ENCODE data around the gene LENG1. TPM values are rescaled to one million over a fixed set of nuclear protein-coding genes. Genes with fewer than 3 reads are reported as not detected.

Gene LENG1
- total and polyA plus RNA-seq, 9 of the 15 experiments (the other 6 are each of a cell fraction or from before 2014, with no cell fraction given) = 0.30 to 10.5 (median 4.7) TPM

DNA sequence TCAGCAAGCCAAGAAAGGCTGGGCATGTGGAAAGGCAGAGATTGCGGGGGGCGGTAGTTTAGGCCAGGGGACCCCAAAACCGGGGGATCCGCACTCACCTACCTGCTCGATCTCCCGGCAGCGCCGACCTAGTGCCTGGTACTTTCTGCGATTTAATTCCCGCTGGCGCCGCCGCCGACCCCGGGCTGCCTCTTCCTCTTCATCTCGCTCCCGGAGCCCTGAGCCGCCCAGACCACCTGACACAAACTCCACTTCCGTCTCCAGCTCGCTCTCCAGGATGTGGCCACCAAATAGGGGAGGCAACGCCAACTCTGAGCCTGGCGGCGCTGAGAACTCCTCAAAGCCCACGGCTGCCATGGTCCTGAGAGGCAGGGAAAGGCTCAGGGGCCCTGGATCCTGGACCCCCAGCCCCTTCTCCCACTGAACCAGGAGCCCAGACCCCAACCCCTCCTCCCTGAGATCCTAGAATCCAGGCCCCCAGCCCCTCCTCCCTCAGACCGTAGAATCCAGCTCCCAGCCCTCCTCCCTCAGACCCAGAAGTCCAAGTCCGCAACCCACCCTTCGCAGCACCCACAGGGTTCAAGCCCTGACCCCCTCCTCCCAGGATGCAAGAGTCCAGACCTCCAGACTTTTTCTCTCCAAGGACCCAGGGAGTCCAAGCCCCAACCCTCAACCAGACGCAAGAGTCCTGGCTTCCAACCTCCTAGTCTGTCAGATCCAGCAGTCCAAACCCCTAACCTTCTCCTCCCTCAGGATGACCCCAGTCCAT lies 45.0 kb downstream of the LENG1 start (continued):
- peak; percentile 51; the same call in 1 of the 2 replicates for TF ChIP-seq RBFOX2 (IDR thresholded peaks at IDR 0.05; ENCODE audit: low read depth, low read length)
- TF ChIP-seq ESRRB (CRISPR knock-in tag; IDR thresholded peaks at IDR 0.05; ENCODE audit: borderline replicate concordance) = no peak
- no peak for TF ChIP-seq ZNF197 (CRISPR knock-in tag; IDR thresholded peaks at IDR 0.05; ENCODE audit: low read depth)
- TF ChIP-seq GTF2A2 (tag; IDR thresholded peaks at IDR 0.05) = no peak

DNA sequence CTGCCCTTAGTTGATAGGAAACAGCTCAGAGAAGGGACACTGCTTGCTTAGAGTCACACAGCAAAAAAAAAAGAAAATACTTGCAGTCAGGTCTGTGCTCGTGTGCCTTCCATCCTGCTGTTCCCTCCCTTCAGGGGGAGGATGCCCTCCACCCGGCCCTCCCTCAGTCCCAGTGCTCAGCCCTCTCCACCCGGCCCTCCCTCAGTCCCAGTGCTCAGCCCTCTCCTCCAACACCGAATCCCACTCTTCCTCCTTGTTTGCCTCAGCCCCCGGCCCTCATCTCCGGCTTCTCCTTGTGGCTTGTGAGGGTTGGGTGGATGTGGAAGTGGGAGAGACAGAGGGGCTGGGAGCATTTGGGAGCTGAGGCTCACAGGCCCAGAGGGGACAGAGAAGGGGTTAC lies 49.9 kb downstream of the LENG1 start:
- WGBS (ENCODE audit: insufficient coverage, low coverage, missing lambda C conversion rate) = 93% methylated on average over 4 of the region's 6 CpGs
- peaks cover 75% of the 10 kb centered on the region; the same call in 2 of the 3 replicates for H3K36me3 ChIP-seq (ENCODE audit: control insufficient read depth, insufficient read depth, low read length)

More for the DNA sequence above, 49.9 kb downstream of the LENG1 start:
- ATAC-seq (peak; percentile 62), FAIRE-seq (no peak), DNase-seq (ENCODE audit: extremely low read depth in 1 of 4, low spot score in 3 of 4) (peak in 2 of 4 experiments; percentile 49 to 56)
- Histone ChIP-seq H3K4me3 (no peak overlapping the region), H3K4me1 (replicated peaks in 1 of 2; ENCODE audit: control insufficient read depth in 2 of 2, insufficient read depth in 2 of 2, low read length in 2 of 2) (peaks cover 0 to 20% of the 10 kb centered on the region in 2 experiments; a peak in 3 of 5 replicates), H3K4me2 (ENCODE audit: insufficient read depth, low read length) (no peak overlapping the region), H3K27me3 (ENCODE audit: control insufficient read depth in 2 of 2, insufficient read depth in 2 of 2, low read length in 2 of 2) (no peaks in the 10 kb centered on the region), H2AFZ (ENCODE audit: low read depth, low read length) (no peak overlapping the region), H3K79me2 (ENCODE audit: control insufficient read depth, insufficient read depth, low read length) (peaks cover 9% of the 10 kb centered on the region), H3K27ac (ENCODE audit: extremely low read depth, low read depth, low read length) (no peak overlapping the region), H4K20me1 (replicated peaks; ENCODE audit: control insufficient read depth, insufficient read depth, low read length) (peaks cover 3% of the 10 kb centered on the region; the same call in 1 of the 2 replicates), H3K9me3 (replicated peaks; ENCODE audit: control insufficient read depth, insufficient read depth, low read depth, low read length) (no peaks in the 10 kb centered on the region), H3K9me1 (ENCODE audit: control insufficient read depth, insufficient read depth, low read length) (no peaks in the 10 kb centered on the region), H3K9ac (ENCODE audit: insufficient read depth in 1 of 2, low read depth in 2 of 2, low read length in 2 of 2) (no peak overlapping the region; a peak in 1 of 4 replicates)
- ChIA-PET CTCF (ENCODE audit: low intra/inter-chr PET ratio) (no interaction called here), POLR2A (interaction anchor here (0.5 to 1.1 kb wide), 2 partner anchors 11 to 36 kb away, joined by 3 read pairs; no protein-coding TSS in a partner anchor)
- TF ChIP-seq RBFOX2 (IDR thresholded peaks at IDR 0.05; ENCODE audit: low read depth, low read length) (peak; percentile 50; the same call in 1 of the 2 replicates), ZBTB8A (IDR thresholded peaks at IDR 0.05; ENCODE audit: partially characterized antibody) (no peak), MAZ (CRISPR knock-in tag; conservative IDR thresholded peaks at IDR 0.05 in 1 of 2, IDR thresholded peaks at IDR 0.05 in 1 of 2) (no peak), POLR2G (IDR thresholded peaks at IDR 0.05; ENCODE audit: low read depth, low read length) (peak; percentile 52; the same call in 1 of the 2 replicates)
- intact Hi-C loops (cut with micrococcal nuclease) (no loop called here), in situ Hi-C loops (cut with MboI) (no loop called here)
- no TSS peak for BruUV-seq (replicated peaks)

All from K562 (cell line).